NCI-H2196 (cell line): ENCODE data around the gene CTDP1.
"Not testable (repeated sequence)": the region's sequence is repeated elsewhere in the genome, so short reads cannot be mapped to it uniquely, and the experiment has no call there.

Experiments used
- DNase-seq: peaks from one replicate; lab custom pipeline; 2025; ENCODE audit not compliant: unreplicated experiment; lab: John Stamatoyannopoulos, UW

CTDP1 gene

DNA sequence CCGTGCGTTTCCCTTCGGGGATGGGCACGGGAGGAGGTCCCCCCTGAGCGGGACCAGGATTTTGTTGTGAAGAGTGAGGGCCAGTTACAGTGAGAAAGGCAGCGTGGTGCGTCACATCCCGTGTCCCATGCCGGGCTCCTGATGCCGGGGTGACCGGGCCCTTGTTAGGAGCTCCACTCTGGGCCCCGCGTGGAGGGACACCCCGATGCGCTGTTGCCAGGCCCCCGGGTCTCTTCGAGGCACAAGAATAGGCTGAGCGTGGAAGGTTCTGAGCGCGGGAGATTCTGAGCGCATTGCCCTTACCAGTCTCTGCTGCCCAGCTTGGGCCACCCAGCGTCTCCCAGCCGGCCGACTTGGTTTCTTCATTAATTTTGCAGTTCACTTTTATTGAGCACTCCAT is 17.6 kb downstream of the CTDP1 start:
- DNase-seq, result no peak

DNA sequence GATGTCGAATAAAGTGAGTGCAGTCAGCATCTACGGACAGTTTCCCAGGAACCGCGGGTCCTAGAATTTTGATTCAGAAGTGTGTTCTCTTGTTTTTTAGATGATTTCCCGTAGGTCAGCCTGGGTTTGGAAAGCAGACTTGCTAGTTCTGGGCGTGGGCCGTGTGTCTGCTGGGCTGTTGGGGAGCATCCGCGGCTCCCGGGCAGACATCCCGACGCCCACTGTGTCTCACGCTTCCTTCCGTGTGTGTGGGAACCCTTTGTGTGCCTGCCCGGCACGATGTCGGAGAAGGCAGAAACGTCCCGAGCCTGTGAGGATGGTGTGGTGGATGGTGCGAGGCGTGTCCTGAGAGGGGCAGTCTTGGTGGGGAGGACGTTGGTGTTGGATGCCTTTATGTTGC is 18.4 kb downstream of the CTDP1 start:
- no peak for DNase-seq

DNA sequence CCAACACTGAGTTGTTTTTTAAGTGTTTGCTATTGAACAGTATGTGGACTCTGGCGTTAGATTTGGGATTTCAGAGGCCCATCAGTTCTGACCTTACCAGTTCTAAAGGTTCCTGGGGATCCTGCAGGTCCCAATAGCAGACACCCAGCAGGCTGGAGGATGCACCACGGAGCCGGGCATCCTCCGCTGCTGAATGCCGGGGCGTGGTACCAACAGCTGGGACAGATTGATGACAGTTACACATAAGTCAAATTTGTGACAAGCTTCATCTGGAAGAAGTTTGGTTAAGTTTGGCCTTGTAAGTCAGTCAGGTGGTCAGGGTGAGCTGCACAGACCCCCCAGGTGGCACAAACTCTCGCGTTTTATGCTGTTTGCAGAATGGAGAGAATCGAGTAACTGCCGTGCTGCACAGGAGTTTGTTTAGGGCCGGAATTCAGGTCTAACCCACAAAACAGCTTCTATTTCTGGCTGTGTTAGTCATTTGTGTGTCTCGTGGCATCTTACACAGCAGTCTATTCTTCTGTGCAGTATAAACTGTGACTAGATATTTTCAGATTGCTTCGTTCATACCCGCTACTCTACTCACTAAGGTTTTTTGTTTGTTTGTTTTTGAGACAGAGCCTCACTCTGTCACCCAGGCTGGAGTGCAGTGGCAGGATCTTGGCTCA is 19.2 kb downstream of the CTDP1 start:
- no peak for DNase-seq

DNA sequence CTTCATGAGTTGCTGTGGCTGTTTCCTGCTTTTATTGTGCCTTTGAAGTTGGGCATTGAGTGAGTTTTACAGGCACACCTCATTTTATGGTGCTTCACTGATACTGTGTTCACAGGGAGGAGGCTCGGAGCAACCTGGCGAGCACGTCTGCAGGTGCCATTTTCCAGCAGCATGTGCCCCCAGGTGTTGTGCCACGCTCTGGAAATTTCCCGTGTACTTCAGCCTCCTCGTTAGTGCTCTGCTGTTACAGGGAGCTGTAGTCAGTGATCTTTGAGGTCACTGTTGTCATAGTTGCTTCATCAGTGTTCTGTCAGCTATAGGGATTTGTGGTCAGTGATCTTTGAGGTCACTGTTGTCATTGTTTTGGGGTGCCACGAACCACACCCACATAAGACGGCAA is 20.1 kb downstream of the CTDP1 start:
- no peak for DNase-seq

DNA sequence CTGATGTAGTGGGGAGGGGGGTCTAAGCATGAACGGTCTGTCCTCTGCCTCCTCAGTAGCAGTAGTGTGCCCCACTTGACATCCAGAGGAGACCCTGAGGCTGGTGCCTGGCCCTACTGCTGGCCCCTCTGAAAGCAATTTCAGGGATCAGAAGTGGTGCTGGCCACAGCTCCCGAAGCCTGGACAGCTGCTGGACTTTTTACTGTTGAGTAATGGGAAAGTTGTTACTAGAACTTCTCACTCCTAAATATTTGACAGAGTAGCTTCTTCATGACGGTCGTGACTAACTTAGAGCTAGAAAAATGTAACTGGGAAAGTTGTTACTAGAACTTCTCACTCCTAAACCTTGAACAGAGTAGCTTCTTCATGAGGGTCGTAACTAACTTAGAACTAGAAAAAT is 23.3 kb downstream of the CTDP1 start:
- no peak for DNase-seq

DNA sequence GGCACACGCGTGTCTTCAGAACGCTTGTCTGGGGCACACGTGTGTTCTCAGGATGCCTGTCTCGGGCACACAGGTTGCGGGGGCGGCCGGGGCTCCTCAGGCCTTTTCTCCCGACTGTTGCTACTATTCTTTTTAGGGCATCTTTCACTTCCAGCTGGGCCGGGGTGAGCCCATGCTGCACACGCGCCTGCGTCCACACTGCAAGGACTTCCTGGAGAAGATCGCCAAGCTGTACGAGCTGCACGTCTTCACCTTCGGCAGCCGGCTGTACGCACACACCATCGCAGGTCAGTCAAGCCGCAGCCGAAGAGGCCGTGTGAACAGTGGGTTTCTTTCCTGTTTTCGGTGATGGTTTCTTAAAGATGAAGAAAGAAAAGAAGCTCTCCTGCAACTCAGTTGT is 25.0 kb downstream of the CTDP1 start:
- DNase-seq, result no peak

DNA sequence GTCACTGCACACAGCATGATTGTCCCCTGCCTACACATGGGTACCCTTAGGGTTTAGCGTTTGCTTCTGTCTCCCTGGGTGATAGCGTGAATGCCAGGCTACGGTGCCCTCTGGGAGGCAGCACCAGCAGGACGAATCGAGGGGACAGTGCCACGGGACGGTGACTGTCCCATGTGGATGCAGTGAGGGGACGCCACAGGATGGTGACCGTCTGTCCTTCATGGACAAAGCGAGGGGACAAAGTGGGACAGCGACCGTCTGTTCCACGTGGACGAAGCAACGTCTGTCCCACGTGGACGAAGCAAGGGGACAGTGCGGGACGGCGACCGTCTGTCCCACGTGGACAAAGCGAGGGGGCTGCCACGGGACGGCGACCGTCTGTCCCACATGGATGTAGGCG is 25.7 kb downstream of the CTDP1 start:
- no peak for DNase-seq

DNA sequence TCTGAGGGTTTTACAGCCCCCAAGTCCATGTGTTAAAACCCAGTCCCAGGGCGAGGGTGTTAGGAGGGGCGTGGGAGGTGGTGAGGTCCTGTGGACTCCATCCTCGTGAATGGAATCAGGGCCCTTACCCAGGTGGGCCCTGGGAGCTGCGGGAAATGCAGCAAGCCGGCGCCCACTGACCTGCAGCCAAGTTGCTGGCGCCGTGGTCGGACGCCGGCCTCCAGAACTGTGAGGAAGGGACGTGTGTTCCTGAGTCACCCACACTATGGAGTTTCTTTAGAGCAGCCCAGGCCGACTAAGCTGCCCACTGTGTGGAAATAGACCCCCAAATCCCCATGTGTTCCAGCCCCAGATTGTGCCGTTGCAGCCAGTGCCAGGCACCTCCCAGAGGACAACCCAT is 26.4 kb downstream of the CTDP1 start:
- no peak for DNase-seq

DNA sequence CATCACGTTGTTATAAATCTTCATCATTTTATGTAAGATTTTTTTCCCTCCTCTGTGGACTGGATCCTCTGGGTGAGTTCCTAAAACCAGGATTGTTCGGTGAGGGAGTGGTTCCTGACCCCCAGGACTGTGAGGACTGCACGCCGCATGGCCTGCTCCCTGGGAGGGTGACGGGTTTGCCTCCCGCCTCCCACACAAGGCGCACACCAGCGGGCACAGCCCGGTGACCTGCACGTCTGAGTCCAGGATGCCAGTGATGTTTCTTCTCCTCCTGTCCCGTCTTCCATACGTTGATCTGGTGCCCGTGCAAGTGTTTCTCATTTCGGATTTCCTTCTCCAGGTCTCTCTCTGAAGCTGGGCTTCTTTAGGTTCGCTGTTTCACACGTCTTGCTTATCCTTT is 27.1 kb downstream of the CTDP1 start:
- DNase-seq, result no peak

DNA sequence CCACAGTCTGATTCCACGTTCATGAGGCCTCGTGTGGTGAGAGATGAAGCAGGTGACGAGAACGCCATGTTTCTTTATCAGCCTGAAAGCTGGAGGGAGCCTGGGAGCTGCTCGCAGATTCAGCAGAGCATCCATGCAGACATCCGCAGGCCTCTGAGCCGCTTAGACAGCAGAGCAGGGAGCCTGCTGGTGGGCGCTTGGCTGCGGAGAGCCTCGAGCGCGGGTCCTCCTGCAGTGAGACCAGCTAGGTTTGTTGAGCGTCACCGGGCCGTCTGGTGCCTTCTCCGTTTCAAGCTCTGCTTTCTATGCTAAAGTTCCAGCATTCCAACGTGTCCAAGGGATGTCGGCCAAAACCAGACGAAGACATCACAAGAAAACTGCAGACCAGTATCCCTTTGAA is 27.6 kb downstream of the CTDP1 start:
- DNase-seq, result no peak

DNA sequence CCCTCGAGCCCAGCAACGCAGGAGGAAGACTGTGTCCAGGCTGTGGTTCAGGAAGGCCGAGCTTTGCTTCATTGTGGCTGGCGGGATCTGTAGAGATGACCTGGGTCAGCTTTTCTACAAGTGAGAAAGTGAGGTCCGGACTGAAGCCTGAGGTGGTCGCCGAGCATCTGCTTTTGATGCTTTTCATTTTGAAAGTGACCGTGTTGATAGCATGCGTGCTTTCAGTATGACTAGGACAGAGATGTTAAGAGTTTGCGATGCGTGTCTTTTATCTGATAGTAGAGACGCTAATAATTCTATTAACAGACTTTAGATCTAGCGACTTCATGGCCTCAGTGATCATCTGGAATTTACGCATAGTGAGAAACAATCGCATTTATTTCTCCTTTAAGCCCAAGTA is 28.1 kb downstream of the CTDP1 start:
- no peak for DNase-seq

DNA sequence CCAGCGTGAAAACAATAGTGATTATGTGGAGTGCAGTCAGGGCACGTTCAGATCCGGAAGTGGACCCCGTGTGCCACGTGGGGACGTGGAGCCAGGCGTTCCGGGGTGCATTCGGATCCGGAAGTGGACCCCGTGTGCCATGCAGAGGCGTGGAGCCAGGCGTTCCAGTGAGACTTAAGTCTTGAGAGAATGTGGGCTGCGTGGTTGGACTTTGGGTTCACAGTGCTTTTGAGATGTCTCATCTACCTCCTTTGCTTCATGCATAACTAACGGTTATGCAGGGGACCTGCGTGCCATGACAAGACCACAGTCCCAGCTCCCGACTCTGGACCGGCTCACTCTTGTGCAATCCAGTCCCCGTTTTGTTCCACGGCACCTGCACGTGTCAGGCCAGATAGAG is 28.8 kb downstream of the CTDP1 start:
- no peak for DNase-seq

DNA sequence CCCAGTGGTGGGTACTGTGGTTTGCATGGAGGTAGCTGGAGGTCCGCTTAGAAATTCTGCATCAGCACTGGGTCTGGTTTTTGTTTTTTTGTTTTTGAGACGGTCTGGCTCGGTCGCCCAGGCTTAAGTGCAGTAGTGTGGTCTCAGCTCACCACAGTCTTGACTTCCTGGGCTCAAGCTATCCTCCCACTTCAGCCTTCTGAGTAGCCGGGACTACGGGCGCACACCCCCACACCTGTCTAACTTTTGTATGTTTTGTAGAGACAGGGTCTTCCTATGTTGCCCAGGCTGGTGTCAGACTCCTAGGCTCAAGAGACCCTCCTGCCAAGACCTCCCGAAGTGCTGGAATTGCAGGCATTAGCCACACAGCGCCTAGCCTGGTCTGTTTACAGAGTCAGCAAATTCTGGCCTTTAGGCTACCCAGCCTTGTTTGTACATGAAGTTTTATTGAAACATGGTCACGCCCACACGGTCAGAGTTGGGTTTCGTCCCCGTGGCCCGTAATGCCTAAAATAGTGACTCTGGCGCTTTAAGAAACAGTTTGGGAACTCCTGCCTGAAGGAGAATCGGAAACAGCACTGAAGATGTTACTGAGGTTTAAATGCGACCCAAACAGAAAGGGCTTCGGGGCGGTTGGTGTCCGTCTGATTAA is 32.7 kb downstream of the CTDP1 start:
- no peak for DNase-seq

DNA sequence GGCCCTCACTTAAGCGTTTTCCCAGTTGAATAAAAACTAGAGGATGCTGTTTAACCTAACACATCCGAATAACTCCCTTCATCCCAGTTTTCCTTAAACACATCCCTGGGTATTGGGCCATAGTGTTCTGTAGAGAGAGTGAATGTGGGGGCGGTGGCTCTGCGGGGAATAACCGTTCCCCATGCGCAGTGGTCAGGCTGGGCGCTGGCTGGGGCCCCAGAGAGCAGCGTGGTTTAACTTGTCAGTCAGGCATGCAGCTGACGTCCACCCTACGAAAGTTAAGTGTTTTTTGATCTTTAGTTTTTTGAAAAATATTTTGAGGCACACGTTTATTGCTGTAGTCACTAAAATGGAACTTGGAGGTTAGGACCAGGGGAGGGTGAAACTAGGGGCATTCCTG is 33.7 kb downstream of the CTDP1 start:
- no peak for DNase-seq

DNA sequence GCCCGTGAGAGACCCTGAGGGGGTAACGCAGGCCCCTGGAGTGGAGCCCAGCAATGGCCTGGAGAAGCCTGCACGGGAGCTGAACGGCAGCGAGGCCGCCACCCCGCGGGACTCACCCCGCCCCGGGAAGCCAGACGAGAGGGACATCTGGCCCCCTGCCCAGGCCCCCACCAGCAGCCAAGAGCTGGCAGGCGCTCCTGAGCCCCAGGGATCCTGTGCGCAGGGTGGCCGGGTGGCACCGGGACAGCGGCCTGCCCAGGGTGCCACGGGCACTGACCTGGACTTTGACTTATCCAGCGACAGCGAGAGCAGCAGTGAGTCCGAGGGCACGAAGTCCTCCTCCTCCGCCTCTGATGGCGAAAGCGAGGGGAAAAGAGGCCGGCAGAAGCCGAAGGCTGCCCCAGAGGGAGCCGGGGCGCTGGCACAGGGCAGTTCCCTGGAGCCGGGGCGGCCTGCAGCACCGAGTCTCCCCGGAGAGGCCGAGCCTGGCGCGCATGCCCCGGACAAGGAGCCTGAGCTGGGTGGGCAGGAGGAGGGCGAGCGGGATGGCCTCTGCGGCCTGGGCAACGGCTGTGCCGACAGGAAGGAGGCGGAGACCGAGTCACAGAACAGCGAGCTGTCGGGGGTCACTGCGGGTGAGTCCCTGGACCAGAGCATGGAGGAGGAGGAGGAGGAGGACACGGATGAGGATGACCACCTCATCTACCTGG is 35.1 kb downstream of the CTDP1 start:
- no peak for DNase-seq

DNA sequence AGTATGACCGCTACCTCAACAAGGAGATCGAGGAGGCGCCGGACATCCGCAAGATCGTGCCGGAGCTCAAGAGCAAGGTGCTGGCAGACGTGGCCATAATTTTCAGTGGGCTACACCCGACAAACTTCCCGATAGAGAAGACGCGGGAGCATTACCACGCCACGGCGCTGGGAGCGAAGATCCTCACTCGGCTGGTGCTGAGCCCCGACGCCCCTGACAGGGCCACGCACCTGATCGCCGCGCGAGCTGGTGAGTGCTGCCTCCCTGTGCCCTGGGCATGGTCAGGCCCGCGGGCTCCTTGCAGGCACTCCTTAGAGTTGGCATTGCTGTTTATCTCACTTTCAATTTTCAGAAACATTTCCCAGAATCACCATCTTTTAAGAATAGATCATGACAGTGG is 35.7 kb downstream of the CTDP1 start:
- no peak for DNase-seq

DNA sequence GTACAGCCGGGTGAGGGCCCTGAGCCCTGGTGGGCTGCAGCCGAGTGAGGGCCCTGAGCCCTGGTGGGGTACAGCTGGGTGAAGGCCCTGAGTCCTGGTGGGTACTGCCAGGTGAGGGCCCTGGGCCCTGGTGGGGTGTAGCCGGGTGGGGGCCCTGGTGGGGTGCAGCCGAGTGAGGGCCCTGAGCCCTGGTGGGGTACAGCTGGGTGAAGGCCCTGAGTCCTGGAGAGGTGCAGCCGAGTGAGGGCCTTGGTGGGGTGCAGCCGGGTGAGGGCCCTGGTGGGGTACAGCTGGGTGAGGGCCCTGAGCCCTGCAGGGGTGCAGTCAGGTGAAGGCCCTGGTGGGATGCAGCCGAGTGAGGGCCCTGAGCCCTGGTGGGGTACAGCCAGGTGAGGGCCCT is 37.5 kb downstream of the CTDP1 start:
- no peak for DNase-seq

DNA sequence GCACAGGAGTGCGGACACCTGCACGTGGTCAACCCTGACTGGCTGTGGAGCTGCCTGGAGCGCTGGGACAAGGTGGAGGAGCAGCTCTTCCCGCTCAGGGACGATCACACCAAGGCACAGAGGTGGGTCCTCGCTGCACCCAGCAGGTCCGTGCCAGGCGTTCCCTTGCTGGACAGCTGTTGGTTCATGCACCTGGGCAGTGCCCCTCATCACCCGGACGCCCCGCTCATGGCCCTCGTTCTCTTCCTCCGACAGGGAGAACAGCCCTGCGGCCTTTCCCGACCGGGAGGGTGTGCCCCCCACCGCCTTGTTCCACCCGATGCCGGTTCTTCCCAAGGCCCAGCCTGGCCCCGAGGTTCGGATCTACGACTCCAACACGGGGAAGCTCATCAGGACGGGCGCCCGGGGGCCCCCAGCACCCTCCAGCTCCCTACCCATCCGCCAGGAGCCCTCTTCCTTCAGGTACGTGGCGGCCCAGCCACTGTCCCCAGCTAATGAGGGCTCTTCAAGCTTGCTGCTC is 38.0 kb downstream of the CTDP1 start:
- DNase-seq, result no peak

DNA sequence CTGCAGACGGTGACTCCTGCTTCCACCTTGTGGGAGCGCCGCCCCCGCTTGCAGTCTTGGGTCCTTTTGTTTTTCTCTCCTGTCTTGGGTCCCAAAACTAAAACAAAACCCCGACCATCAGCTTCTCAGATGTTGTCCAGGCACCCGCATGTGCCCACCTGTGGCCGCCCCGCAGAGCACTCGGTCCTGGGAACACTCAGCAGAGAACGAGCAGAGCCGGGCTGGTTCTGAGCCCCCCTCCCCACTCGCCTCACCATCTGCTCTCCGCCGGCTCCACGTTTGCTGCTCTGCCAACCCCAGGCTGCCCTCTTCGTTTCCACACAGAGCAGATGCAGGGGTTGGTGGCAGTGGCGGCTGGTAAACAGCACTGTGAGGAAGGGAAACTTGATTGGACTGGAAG is 38.5 kb downstream of the CTDP1 start:
- no peak for DNase-seq

DNA sequence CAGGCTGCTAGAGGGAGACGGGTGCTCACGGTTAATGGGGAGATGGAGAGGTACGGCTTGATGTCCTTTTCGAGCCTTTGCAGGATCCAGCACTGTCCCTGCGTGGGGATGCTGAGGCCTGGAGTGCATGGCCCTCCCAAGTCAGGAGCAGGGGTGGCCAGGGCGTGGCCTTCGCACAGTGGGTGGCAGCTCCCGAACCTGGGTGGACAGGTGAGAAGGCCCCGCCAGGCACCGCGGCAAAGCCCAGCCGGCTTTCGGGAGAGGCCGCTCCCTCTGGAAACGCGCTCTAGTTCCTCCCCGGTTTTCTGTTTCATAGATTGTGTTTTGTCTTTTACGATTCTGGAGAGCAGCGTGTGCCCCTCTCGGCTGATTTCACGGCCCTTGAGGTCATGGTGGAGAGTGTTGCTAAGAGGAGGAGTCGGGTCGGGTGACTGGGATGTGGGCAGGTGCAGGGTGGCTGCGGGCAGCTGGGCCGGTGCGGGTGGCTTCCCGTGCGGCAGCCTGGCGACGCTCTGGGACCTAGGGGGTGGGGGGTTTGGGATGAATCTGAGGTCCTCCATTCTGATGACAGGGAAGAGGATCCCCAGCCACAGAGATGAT is 39.4 kb downstream of the CTDP1 start:
- no peak for DNase-seq

DNA sequence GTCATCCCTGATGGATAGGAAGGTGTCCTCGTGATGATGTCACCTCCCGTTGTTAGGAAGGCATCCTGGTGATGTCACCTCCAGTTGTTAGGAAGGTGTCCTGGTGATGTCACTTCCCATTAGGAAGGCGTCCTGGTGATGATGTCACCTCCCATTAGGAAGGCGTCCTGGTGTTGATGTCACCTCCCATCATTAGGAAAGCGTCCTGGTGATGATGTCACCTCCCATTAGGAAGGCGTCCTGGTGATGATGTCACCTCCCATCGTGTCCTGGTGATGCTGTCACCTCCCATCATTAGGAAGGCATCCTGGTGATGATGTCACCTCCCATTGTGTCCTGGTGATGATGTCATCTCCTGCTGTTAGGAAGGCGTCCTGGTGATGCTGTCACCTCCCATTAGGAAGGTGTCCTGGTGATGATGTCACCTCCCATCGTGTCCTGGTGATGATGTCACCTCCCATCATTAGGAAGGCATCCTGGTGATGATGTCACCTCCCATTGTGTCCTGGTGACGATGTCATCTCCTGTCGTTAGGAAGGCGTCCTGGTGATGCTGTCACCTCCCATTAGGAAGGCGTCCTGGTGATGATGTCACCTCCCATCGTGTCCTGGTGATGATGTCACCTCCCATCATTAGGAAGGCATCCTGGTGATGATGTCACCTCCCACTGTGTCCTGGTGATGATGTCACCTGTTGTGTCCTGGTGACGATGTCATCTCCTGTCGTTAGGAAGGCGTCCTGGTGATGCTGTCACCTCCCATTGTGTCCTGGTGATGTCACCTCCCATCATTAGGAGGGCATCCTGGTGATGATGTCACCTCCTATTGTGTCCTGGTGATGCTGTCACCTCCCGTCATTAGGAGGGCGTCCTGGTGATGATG is 40.1 kb downstream of the CTDP1 start:
- not testable (repeated sequence) for DNase-seq
